Left renal cortex interstitium (tissue), 4 donors: Measurements from ENCODE around the gene CUX1. TPM values are rescaled to one million over a fixed set of nuclear protein-coding genes. Genes with fewer than 3 reads are reported as not detected.
"Not testable (repeated sequence)": the region's sequence is repeated elsewhere in the genome, so short reads cannot be mapped to it uniquely, and the experiment has no call there.

Experiments
- DNase-seq, 4 donors: peaks; one replicate each; pipeline ENCODE4 v3.0.0-alpha.2; 2013; ENCODE audit warnings: low read depth in 4 of 4, low spot score in 2 of 4, missing footprints in 1 of 4
- polyA plus RNA-seq, 4 donors: library from polyadenylated mRNA; unstranded; fragments of 120-200 nt; gene quantifications; one replicate each; pipeline ENCODE4 v1.2.1, GENCODE V29; 2013; ENCODE audit not compliant: insufficient read length in 4 of 4

Gene CUX1
- polyA plus RNA-seq, 4 donors: 79.2 to 99.7 (median 90.6) TPM

- no peak for DNase-seq
Observed at GRCh38 chr7:102220229-102220850, 402.9 kb downstream of the CUX1 start.

- peak in 1 of 4 donors; percentile 20 for DNase-seq
Observed at GRCh38 chr7:102220960-102221800, 403.8 kb downstream of the CUX1 start.

GRCh38 chr7:102221961-102222360 is 404.5 kb downstream of the CUX1 start:
- DNase-seq: no peak

DNA sequence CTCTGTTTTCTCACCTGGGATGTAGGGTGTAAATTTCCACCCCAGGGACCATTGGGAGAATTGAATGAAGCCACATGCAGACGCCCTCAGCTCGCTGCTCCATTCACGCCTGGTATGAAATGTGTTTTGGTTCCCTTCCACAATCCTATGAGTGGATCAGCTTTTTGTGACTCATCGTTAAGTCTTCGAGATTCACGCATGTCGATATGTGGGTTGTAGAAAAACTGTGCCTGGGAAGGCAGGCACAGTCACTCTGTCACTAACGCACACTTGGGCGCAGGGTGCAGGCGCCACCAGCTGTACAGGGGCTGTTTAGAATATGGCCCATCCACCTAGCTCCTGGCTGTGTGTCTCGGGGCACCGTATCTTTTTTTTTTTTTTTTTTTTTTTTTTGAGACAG is 405.0 kb downstream of the CUX1 start:
- DNase-seq: no peak

- DNase-seq: no peak
Observed at GRCh38 chr7:102223184-102223583, 405.8 kb downstream of the CUX1 start.

- no peak for DNase-seq
Observed at GRCh38 chr7:102225025-102225424, 407.6 kb downstream of the CUX1 start.

DNA sequence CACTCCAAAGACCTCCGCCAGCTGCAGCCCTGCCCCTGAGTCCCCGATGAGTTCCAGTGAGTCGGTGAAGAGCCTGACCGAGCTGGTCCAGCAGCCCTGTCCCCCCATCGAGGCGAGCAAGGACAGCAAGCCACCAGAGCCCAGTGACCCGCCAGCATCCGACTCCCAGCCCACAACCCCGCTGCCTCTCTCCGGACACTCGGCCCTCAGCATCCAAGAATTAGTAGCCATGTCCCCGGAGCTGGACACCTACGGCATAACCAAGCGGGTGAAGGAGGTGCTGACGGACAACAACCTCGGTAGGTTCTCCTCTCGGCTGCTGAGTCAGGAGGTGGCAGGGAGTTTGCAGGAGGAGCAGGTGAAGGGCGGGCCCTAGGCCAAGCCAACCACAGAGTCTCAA is 409.9 kb downstream of the CUX1 start:
- no peak for DNase-seq

GRCh38 chr7:102228935-102229334 is 411.5 kb downstream of the CUX1 start:
- DNase-seq: no peak

GRCh38 chr7:102230162-102230561 is 412.7 kb downstream of the CUX1 start:
- not testable (repeated sequence) for DNase-seq

GRCh38 chr7:102230593-102230992 is 413.2 kb downstream of the CUX1 start:
- no peak for DNase-seq

- no peak for DNase-seq
Observed at GRCh38 chr7:102232611-102233286, 415.3 kb downstream of the CUX1 start.

- DNase-seq: no peak
Observed at GRCh38 chr7:102234131-102234530, 416.7 kb downstream of the CUX1 start.

DNA sequence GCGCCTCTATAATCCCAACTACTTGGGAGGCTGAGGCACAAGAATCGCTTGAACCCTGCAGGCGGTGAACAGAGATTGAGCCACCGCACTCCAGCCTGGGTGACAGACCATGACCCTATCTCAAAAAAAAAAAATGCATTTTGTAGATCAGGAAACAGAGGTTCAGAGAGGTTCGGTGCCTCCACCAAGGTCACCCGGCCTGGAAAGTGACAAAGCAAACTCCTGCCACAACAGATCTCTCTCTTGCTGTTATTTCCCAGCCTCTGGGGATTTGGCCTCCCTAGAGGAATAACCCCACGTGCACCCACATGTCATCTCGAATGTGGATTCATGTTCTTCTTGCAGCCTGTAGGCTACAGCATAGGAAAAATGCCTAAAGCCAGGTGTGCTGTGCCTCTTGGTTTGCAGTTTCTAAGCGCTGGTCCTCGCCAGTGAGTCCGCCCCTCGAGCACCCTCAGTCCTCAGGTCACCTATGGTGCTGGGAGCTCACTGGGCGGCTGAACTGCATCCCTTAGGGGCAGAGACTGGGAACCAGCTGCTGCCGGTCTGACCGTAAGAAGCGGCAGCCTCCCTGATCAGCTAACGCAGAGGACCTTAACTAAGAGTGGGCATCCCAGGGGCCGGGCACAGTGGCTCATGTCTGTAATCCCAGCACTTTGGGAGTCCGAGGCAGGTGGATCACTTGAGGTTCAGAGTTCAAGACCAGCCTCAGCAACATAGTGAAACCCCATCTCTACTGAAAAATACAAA is 417.6 kb downstream of the CUX1 start:
- no peak for DNase-seq

GRCh38 chr7:102236102-102236501 is 418.7 kb downstream of the CUX1 start:
- DNase-seq: no peak

DNA sequence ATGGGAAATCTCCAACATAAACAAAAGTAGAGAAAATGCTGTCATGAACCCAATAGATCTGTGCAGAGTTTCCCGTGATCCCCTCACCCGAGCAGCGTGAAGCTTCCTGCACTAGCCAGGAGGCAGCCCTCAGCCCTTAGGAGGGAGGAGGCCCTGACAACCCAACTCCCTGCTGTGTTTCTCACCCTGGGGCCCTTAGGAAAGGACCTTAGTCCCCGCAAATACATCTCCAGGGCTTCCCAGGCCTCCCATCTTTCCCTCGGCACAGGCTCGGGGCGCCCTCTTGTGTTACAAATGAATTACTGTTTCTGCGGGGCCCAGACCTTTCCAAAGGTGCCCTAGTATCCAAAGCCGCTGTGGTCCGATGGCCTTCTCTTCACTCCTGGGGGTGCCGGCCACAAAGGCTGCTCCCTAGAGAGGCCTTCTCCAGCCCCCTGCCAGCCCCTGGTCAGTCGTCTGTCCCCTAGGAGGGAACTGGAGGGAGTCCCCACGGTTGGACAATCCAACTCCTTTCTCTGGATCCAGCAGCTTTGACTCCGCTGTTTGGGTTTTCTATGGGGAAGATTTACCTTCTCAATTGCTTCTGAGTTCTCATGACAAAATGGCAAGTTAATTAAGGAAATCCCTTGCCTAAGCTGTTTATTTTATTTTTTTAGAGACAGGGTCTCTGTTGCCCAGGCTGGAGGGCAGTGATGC is 419.3 kb downstream of the CUX1 start:
- peak in 3 of 4 donors; percentile 19 to 37 (median 31) for DNase-seq

DNA sequence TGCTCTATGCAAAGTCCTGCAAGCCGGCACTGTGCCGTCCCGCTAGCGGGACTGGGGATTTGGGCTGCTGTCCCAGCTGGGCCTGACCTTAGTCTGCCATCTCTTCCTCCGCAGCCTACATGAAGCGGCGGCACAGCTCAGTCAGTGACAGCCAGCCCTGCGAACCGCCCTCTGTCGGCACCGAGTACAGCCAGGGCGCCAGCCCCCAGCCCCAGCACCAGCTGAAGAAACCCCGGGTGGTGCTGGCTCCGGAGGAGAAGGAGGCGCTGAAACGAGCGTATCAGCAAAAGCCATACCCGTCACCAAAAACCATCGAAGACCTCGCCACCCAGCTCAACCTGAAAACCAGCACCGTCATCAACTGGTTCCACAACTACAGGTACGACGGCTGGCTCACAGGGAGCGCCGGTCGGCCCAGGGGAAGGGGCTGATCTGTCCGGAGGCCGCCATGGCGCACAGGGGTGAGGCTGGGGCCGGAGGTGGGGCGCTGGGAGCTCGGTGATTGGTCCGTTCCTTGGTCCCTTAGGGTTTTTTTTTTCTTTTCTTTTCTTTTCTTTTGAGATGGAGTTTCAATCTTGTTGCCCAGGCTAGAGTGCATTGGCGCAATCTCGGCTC is 421.9 kb downstream of the CUX1 start:
- no peak for DNase-seq

DNA sequence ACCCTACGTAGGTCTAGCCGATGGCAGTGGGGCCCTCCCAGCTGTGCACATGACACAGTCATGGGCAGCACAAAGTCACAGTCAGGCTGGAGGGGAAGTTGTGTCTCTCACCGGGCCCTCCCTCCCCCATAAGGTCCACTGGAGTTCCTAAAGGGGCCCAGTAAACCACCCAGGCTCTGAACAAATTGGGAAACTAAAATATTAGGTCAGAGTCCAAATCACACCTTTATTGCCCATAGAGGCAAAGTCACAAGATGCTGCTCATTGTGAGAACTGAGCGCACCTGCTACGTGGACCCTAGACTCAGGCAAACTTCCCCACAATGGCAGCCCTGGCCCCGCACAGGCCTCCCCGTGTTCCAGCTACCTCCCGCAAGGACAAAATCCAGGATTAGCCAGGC is 424.0 kb downstream of the CUX1 start:
- DNase-seq: no peak

GRCh38 chr7:102244601-102245000 is 427.2 kb downstream of the CUX1 start:
- DNase-seq: no peak

GRCh38 chr7:102248081-102248455 is 430.6 kb downstream of the CUX1 start:
- DNase-seq: no peak
